ENCODE data around the gene IFNA17. TPM values are rescaled to one million over a fixed set of nuclear protein-coding genes. Genes with fewer than 3 reads are reported as not detected.

IFNA17 gene
- total and polyA plus RNA-seq, 3 donors from 2014 or later, result not detected

- no peak for TF ChIP-seq CTCF (IDR thresholded peaks at IDR 0.05)
- TF ChIP-seq POLR2A (IDR thresholded peaks at IDR 0.05), result no peak
- DNase-seq, result no peak
- no peak overlapping the region for H3K4me3 ChIP-seq
- no peaks in the 10 kb centered on the region for H3K4me1 ChIP-seq
- H3K36me3 ChIP-seq (ENCODE audit: low read depth, missing control alignments), result no peaks in the 10 kb centered on the region
- WGBS, 2 donors, result 29 to 39% methylated on average over 1 of the region's 1 CpG
- intact Hi-C loops (cut with DNase I; ENCODE audit: low total_unique reads), result no loop called here
- H3K27me3 ChIP-seq, result no peaks in the 10 kb centered on the region
- no peaks in the 10 kb centered on the region for H3K9me3 ChIP-seq
- no peak overlapping the region for H3K27ac ChIP-seq
Measured at GRCh38 chr9:21265421-21266189, 37.6 kb upstream of the IFNA17 start.

- Histone ChIP-seq H3K4me3 (no peak overlapping the region), H3K27ac (no peak overlapping the region), H3K4me1 (no peaks in the 10 kb centered on the region), H3K36me3 (ENCODE audit: low read depth, missing control alignments) (no peaks in the 10 kb centered on the region), H3K9me3 (no peaks in the 10 kb centered on the region), H3K27me3 (no peaks in the 10 kb centered on the region)
- WGBS, 2 donors, result 66 to 85% methylated on average over 5 of the region's 5 CpGs
- TF ChIP-seq POLR2A (IDR thresholded peaks at IDR 0.05), result no peak
- no peak for TF ChIP-seq CTCF (IDR thresholded peaks at IDR 0.05)
- DNase-seq, result no peak
- intact Hi-C loops (cut with DNase I; ENCODE audit: low total_unique reads), result no loop called here
Measured at GRCh38 chr9:21255538-21256212, 27.7 kb upstream of the IFNA17 start.

GRCh38 chr9:21252721-21253547 is 24.9 kb upstream of the IFNA17 start:
- no peaks in the 10 kb centered on the region for H3K27me3 ChIP-seq
- H3K4me1 ChIP-seq, result no peaks in the 10 kb centered on the region
- DNase-seq, result peak; percentile 37
- H3K36me3 ChIP-seq (ENCODE audit: low read depth, missing control alignments), result no peaks in the 10 kb centered on the region
- H3K27ac ChIP-seq, result no peak overlapping the region
- 27 to 29% methylated on average over 3 of the region's 3 CpGs for WGBS, 2 donors
- no peak overlapping the region for H3K4me3 ChIP-seq
- intact Hi-C loops (cut with DNase I; ENCODE audit: low total_unique reads), result no loop called here
- H3K9me3 ChIP-seq, result no peaks in the 10 kb centered on the region
- no peak for TF ChIP-seq POLR2A (IDR thresholded peaks at IDR 0.05)
- TF ChIP-seq CTCF (IDR thresholded peaks at IDR 0.05), result peak in 2 of 3 experiments; percentile 25 to 43

- TF ChIP-seq POLR2A (IDR thresholded peaks at IDR 0.05) (no peak), CTCF (IDR thresholded peaks at IDR 0.05) (no peak)
- intact Hi-C loops (cut with DNase I; ENCODE audit: low total_unique reads), result no loop called here
- DNase-seq, result no peak
Measured at GRCh38 chr9:21251638-21252037, 23.6 kb upstream of the IFNA17 start.

More at GRCh38 chr9:21251638-21252037, 23.6 kb upstream of the IFNA17 start:
- Histone ChIP-seq H3K27me3 (no peaks in the 10 kb centered on the region), H3K4me3 (no peak overlapping the region), H3K4me1 (no peaks in the 10 kb centered on the region), H3K27ac (no peak overlapping the region), H3K9me3 (no peaks in the 10 kb centered on the region), H3K36me3 (ENCODE audit: low read depth, missing control alignments) (no peaks in the 10 kb centered on the region)
- WGBS, 2 donors, result 59 to 70% methylated on average over 4 of the region's 4 CpGs

Measured in testis (tissue), 3 donors.